ENCODE results near the gene MAPKAP1.

- TF ChIP-seq ELF4 (IDR thresholded peaks at IDR 0.05) (no peak), FOXM1 (IDR thresholded peaks at IDR 0.05; ENCODE audit: borderline replicate concordance) (no peak), HDGF (IDR thresholded peaks at IDR 0.05; ENCODE audit: borderline replicate concordance) (no peak), ARNT (IDR thresholded peaks at IDR 0.05) (no peak), ZNF384 (IDR thresholded peaks at IDR 0.05) (no peak), FOXK2 (IDR thresholded peaks at IDR 0.05) (no peak), BHLHE40 (IDR thresholded peaks at IDR 0.05; ENCODE audit: borderline replicate concordance) (no peak), CTBP1 (IDR thresholded peaks at IDR 0.05; ENCODE audit: borderline replicate concordance) (no peak)
- TF ChIP-seq, protein P1, sequence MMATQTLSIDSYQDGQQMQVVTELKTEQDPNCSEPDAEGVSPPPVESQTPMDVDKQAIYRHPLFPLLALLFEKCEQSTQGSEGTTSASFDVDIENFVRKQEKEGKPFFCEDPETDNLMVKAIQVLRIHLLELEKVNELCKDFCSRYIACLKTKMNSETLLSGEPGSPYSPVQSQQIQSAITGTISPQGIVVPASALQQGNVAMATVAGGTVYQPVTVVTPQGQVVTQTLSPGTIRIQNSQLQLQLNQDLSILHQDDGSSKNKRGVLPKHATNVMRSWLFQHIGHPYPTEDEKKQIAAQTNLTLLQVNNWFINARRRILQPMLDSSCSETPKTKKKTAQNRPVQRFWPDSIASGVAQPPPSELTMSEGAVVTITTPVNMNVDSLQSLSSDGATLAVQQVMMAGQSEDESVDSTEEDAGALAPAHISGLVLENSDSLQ (IDR thresholded peaks at IDR 0.05) = no peak
These were observed 230.4 kb downstream of the MAPKAP1 start for GRCh38 chr9:125476645-125477044.

Data from HEK293T (cell line).